Activated CD4-positive, alpha-beta T cell treated with anti-CD3 and anti-CD28 coated beads for 1 hour (primary cell): ENCODE data around the gene FBXO30.

Experiments
- DNase-seq: peaks from one replicate; pipeline ENCODE4 v3.0.0-alpha.2; 2020

The FBXO30 gene

DNA sequence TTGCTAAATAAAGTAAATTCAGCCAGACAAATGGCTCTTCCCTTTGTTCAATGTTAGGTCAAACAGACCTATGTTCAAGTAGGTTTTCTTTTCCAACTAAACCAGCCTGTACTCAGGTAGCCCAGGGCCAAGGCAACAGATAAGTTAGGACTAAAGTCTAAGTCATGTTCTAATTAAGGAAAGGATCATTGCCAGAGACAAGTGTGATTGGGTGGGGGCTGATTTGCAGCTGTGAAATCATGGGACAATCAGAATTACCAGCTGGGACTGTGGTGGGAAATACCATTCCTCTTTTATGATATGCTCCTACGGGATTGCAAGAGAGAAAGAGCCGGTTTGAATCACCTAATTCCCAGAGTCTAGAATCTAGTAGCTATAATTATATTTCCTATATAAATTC, 4.2 kb upstream of the FBXO30 start:
- no peak for DNase-seq

DNA sequence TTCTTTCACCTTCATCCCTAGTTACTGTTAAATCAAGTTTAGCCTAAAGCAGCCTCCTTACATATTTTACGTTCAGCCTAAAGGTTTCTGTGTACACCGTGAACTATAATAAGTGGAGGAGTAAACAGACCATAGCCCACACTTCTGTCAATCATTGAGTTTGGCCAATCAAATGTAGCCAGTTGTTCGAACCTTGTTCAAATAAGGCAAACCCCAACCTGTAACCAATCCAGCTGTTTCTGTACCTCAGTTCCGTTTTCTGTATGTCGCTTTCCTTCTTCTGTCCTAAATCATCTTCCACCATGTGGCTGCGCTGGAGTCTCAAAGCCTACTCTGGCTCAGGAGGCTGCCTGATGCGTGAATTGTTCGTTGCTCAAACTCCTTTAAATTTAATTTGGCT, 1.8 kb upstream of the FBXO30 start:
- no peak for DNase-seq

- no peak for DNase-seq
Measured at GRCh38 chr6:145815309-145816274, 997 bp upstream of the FBXO30 start.

DNA sequence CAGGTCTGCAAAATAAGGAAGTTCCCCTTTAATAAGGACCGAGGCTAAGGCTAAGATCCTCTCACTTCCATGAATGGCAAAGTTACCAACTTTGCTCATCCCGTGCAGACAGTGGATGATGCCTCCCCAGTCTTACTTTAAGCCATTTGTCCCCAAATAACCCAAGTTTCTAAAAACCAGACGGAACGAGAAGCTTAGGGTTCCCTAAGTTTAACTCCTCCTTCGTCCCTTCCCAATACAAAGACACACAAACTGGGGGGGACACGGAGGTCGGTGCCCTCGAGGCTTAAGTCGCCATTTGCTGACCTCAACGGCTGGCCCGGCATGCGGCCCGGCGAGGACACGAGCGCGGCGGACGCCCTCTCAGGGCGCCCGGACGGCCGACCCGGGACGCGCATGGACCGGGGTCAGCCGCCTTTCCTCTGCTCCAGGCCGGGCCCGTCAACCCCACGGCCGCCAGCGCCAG, 527 bp downstream of the FBXO30 start:
- no peak for DNase-seq

DNA sequence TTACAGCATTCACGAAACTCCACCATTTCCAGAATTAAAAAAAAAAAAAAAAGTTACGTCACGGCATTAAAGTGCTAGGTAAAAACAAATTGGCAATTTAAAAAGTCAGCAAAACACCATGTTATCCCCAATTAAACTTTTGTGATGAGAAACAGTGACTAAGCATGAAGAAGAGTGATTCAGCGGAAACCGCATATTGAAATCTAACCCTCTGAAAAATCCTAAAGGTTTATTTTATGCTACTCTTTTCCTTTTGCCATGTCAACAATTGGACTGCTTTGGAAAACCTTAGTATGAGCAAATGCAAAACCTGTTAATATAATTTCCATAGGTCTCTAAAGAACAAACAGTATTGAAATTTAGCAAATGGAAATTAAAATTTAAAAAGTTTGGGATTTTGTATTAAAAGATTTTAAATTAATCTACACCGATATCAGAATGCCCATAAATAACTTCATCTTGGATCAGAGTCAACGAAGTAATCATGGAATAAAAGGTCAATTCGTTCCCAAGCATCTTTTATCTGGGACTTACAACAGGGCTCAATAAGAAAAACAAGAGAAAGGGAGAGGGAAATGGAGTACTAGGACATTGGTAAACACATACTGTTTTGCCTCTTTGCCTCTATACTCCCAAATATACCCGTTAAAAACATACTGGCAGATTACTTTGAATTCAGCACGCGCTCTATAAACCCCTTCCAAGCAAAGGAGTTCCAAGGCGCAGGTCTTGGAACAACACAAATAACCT, 1.1 kb downstream of the FBXO30 start:
- DNase-seq = no peak

- no peak for DNase-seq
Measured at GRCh38 chr6:145811741-145812140, 2.9 kb downstream of the FBXO30 start.

DNA sequence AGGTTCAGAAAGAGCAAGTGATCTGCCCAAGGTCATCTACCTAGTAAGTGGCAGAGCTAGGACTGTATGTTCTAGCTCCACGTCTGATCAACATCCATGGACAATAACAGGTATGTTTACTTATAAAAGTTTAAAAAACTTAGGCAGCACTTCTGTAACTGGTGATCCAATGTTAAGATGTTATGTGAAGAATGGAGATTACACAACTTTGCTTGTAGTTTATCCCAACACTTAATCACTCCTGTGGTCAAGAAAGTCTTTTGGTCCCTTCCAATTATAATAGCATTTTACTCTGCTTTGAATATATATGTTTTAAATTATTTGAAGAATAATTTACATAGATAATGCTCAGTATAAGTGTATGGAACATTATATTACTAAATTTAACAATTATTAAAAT, 4.8 kb downstream of the FBXO30 start:
- DNase-seq = no peak

DNA sequence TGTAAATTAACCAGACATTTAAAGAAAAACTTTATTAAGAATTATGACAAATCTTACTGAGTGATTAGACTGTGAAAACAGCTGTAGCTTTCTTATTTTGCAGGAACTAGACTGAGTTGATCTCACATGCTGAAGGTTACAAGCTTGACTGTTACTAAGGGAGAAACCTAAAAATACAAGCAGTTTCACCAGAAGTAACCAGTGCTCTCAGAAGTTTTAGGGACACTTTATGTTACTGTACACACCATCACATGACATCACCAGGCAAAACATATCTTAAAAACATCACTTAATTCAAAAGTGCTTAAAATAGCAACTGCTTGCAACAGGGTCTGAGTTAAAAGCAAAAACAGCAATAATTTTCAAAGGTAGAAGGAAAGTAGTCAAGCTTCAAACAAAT, 5.4 kb downstream of the FBXO30 start:
- DNase-seq = no peak

DNA sequence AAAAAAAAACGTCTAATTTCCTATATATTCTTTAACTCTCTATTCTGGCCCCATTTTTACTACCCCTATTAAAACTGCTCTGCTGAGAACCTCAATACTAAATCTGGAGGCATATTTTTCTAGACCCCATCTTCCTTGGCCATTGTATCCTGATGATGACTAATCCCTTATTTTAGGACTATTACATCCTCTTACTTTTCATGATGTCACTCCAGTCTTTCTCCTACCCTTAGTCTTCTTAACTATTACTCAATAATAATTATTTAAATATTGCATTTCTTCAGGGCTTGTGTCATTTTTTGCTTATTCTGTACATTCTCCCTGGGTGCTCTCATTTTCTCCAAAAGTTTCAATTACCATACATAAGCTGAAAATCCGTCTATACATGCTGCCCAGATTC, 6.4 kb downstream of the FBXO30 start:
- no peak for DNase-seq

GRCh38 chr6:145802141-145802540, 12.5 kb downstream of the FBXO30 start:
- DNase-seq = no peak

GRCh38 chr6:145801021-145801420, 13.6 kb downstream of the FBXO30 start:
- no peak for DNase-seq

- no peak for DNase-seq
Measured at GRCh38 chr6:145798530-145798929, 16.1 kb downstream of the FBXO30 start.

DNA sequence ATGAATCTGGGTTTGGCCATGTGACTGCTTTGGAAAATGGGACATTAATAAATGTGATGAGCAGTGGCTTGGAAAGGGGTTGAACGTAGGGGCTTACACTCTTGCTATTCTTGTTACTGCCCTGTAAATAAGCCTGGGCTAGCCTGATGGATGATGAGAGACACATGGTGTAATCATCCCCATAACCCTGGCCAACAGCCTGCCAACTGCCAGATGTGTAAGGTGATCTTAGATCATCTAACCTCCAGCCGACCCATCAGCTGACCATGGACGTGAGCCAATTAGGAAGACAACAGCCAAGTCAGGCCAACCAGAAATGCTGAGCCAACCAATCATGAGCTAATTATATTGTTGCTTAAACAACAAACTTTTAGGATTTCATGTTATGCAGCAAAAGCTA, 25.2 kb downstream of the FBXO30 start:
- no peak for DNase-seq

DNA sequence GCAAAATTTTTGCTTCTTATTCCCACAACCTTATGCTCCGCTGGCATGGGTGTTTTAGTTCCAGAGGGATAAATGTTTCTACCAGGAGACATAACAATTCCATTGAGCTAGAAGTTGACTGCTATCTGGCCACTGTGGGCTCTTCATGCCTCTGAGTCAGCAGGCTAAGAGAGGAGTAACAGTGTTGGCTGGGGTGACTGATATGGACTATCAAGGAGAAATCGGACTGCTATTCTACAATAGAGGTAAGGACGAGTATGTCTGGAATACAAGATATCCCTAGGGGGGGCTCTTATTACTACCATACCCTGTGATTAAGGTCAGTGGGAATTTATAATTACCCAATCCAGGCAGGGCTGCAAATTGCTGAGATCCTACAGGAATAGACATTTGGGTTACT, 26.9 kb downstream of the FBXO30 start:
- DNase-seq = no peak

GRCh38 chr6:145784683-145785082, 29.9 kb downstream of the FBXO30 start:
- DNase-seq = no peak

DNA sequence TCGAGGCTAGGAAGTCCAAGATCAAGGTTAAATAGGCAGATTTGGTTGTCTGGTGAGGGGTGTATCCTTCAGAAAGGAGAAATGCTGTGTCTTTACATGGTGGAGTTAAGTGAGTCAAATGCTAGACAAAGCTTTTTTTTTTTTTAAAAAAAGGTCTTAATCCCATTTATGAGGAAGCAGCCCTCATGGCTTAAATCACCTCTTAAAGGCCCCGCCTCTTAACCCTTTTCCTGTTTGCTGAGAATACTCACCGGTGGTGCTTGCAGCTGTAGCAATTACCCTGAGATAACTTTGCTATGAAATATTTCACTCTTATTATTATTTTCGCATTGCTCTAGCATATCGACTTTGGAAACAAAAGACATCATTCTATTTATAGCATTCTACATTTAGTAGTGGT, 30.8 kb downstream of the FBXO30 start:
- DNase-seq = no peak

- DNase-seq = no peak
Measured at GRCh38 chr6:145772846-145773245, 41.7 kb downstream of the FBXO30 start.

DNA sequence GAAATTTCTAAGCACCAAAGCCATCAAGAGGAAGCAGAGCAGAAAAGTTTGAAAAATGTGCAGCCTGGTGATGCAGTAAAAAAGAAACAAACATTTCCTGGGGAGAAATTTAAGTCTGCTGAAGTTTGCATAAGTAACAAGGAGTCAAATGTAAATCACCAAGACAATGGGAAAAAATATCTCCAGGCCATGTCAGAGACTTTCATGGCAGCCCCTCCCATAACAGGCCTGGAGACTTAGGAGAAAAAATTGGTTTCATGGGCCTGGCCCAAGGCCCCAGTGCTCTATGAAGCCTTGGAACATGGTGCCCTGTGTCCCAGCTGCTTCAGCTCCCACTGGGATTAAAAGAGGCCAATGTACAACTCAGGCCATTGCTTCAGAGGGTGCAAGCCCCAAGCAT, 49.1 kb downstream of the FBXO30 start:
- no peak for DNase-seq

GRCh38 chr6:145763742-145764141, 50.9 kb downstream of the FBXO30 start:
- DNase-seq = no peak

DNA sequence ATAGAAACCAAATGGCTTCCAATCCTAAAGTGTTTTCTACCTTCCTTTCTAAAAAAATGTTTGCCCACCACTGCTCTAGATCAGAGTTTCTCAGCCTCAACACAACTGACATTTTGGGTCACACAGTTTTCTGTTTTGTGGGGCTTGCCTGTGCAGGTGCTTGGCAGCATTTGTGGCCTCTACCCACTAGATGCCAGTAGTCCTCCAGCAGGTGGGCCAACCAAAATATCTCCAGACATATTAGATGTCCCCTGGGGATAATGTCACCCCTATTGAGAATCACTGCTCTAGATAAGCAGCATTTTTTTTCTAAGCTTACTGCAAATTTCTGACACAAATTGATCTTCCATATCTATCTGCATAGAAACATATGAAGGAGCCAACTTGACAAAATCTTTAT, 53.0 kb downstream of the FBXO30 start:
- DNase-seq = no peak

DNA sequence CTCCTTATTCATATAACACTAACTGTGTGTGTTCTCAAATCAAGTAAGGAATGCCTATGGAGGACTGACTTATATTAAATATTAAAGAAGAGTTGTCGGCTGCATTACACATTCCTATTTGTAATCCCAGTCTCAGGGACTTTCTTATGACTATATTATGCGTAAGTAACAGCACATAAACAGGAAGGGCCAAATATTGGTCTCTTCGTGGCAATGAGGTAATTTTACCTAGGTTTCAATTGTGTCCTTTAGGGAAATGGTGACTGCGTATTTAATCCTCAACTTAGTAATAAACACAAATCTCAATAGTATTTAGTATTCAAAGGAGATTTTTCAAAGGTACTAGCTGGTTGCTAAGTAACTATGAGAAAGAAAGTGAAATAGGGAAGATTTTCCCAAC, 56.5 kb downstream of the FBXO30 start:
- no peak for DNase-seq

DNA sequence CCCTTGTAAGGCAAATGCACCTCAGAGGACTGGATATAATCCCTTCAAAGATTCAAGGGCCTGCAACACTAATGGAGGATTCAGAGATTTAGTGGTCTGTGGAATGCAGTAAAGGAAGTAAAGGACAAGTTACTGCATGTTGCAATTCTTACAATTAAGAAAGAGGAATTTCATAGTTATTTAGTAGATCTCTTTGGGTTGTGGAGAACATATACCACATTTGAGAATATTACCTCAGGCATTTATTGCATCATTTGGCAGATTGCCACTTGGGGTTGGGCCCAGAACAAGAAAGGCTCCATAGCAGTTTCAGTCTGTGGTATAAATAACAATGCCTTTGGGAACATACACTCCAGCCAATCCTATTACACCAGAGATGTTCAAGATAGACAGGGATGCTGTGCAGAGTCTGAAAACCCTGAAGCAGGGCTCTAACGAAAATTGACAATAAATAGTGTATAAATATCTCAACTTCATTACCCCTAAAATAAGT, 58.4 kb downstream of the FBXO30 start:
- DNase-seq = no peak

DNA sequence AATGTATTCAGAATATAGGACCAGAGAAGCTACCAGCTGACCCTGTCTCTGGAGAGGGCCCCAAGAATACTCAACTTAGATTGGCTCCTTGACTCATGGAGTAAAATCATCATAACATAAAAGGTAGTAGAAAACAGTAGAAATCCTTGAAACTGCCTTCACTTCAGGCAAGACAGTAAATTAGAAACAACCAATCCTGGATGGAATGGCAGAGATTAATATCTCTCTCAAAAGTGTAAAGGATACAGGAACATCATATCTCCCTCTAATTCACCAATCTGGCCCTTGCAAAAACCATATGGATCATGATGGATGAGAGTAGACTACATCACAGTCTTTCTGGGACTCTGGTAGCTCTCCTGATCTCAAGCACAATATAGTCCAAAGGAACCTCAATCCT, 58.9 kb downstream of the FBXO30 start:
- DNase-seq = no peak

DNA sequence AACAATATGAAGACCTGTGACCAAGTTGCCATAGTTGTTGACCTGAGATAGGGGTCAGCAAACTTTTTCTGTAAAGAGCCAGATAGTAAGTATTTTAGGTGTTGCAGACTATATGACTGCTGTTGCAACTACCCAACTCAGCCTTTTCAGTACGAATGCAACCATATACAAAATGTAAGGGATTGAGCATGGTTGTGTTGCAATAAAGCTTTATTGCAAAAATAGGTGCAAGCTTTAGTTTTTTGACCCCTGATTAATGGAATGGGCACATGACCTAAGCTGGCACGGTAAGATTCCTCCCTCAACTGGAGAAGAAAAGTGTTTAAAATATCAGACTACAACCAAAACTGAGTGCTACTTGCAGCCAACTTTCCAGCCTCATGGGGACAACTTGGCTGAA, 62.0 kb downstream of the FBXO30 start:
- no peak for DNase-seq
